Bronchial epithelial cell (primary cell): ENCODE data around the gene NBEA. TPM values are rescaled to one million over a fixed set of nuclear protein-coding genes. Genes with fewer than 3 reads are reported as not detected.
A peak's percentile ranks its signal among the peaks of the same experiment; 100 is the strongest.

Source experiments
- DNase-seq: peaks from one replicate; pipeline ENCODE4 v3.0.0-alpha.2; 2010; ENCODE audit warnings: low read depth
- FAIRE-seq: peaks from 2 replicates; lab custom pipeline; 2011; peaks lifted over from hg19 to GRCh38; lab: Jason Lieb, UNC
- H3K27me3 ChIP-seq: 2 replicates; pipeline ENCODE4 v1.5.1; 2011; ENCODE audit warnings: low read length; ENCODE audit not compliant: control insufficient read depth, insufficient read depth
- H3K36me3 ChIP-seq: 2 replicates; pipeline ENCODE4 v1.5.1; 2011; ENCODE audit warnings: low read length; ENCODE audit not compliant: control insufficient read depth, insufficient read depth
- H3K4me3 ChIP-seq: 2 replicates; pipeline ENCODE4 v1.5.1; 2011; ENCODE audit warnings: mild to moderate bottlenecking, low read depth, low read length, control low read depth
- CTCF ChIP-seq: IDR thresholded peaks from 2 replicates; pipeline ENCODE4 v1.5.1; 2011; ENCODE audit warnings: mild to moderate bottlenecking, moderate library complexity, low read length, control low read depth, inconsistent platforms; ENCODE audit not compliant: insufficient read depth, severe bottlenecking
- total RNA-seq: library from RNA; depleted of rRNA; stranded (reverse); fragments of >200 nt; gene quantifications from 2 replicates; pipeline ENCODE4 v1.2.1, GENCODE V29; 2014

The NBEA gene
- total RNA-seq, 1 donor from 2014 or later, result 0.53 TPM

GRCh38 chr13:35554972-35555623 lies 613.0 kb downstream of the NBEA start:
- no peak for FAIRE-seq
- no peaks in the 10 kb centered on the region for H3K27me3 ChIP-seq
- TF ChIP-seq CTCF, result no peak
- H3K36me3 ChIP-seq, result no peaks in the 10 kb centered on the region
- H3K4me3 ChIP-seq, result no peak overlapping the region
- DNase-seq, result peak; percentile 10

- Histone ChIP-seq H3K27me3 (no peaks in the 10 kb centered on the region), H3K36me3 (no peaks in the 10 kb centered on the region), H3K4me3 (no peak overlapping the region)
- DNase-seq (no peak), FAIRE-seq (no peak)
- TF ChIP-seq CTCF, result no peak
Measured at GRCh38 chr13:35557475-35557874, 615.4 kb downstream of the NBEA start.

- Histone ChIP-seq H3K27me3 (no peaks in the 10 kb centered on the region), H3K4me3 (no peak overlapping the region), H3K36me3 (no peaks in the 10 kb centered on the region)
- TF ChIP-seq CTCF, result no peak
- DNase-seq (no peak), FAIRE-seq (no peak)
Measured at GRCh38 chr13:35561540-35561939, 619.5 kb downstream of the NBEA start.

GRCh38 chr13:35565273-35565672 lies 623.2 kb downstream of the NBEA start:
- Histone ChIP-seq H3K27me3 (no peaks in the 10 kb centered on the region), H3K4me3 (no peak overlapping the region), H3K36me3 (no peaks in the 10 kb centered on the region)
- TF ChIP-seq CTCF, result no peak
- no peak for FAIRE-seq
- no peak for DNase-seq

GRCh38 chr13:35566340-35566739 lies 624.3 kb downstream of the NBEA start:
- no peaks in the 10 kb centered on the region for H3K27me3 ChIP-seq
- no peak overlapping the region for H3K4me3 ChIP-seq
- no peak for TF ChIP-seq CTCF
- no peak for DNase-seq
- no peaks in the 10 kb centered on the region for H3K36me3 ChIP-seq
- FAIRE-seq, result no peak
